ENCODE measurements around the gene JMJD6. TPM values are rescaled to one million over a fixed set of nuclear protein-coding genes. Genes with fewer than 3 reads are reported as not detected.

JMJD6 gene
- total and polyA plus RNA-seq, 9 of the 15 experiments (the other 6 are each of a cell fraction or from before 2014, with no cell fraction given): 2.5 to 52.3 (median 36.3) TPM

- TF ChIP-seq, protein P1, sequence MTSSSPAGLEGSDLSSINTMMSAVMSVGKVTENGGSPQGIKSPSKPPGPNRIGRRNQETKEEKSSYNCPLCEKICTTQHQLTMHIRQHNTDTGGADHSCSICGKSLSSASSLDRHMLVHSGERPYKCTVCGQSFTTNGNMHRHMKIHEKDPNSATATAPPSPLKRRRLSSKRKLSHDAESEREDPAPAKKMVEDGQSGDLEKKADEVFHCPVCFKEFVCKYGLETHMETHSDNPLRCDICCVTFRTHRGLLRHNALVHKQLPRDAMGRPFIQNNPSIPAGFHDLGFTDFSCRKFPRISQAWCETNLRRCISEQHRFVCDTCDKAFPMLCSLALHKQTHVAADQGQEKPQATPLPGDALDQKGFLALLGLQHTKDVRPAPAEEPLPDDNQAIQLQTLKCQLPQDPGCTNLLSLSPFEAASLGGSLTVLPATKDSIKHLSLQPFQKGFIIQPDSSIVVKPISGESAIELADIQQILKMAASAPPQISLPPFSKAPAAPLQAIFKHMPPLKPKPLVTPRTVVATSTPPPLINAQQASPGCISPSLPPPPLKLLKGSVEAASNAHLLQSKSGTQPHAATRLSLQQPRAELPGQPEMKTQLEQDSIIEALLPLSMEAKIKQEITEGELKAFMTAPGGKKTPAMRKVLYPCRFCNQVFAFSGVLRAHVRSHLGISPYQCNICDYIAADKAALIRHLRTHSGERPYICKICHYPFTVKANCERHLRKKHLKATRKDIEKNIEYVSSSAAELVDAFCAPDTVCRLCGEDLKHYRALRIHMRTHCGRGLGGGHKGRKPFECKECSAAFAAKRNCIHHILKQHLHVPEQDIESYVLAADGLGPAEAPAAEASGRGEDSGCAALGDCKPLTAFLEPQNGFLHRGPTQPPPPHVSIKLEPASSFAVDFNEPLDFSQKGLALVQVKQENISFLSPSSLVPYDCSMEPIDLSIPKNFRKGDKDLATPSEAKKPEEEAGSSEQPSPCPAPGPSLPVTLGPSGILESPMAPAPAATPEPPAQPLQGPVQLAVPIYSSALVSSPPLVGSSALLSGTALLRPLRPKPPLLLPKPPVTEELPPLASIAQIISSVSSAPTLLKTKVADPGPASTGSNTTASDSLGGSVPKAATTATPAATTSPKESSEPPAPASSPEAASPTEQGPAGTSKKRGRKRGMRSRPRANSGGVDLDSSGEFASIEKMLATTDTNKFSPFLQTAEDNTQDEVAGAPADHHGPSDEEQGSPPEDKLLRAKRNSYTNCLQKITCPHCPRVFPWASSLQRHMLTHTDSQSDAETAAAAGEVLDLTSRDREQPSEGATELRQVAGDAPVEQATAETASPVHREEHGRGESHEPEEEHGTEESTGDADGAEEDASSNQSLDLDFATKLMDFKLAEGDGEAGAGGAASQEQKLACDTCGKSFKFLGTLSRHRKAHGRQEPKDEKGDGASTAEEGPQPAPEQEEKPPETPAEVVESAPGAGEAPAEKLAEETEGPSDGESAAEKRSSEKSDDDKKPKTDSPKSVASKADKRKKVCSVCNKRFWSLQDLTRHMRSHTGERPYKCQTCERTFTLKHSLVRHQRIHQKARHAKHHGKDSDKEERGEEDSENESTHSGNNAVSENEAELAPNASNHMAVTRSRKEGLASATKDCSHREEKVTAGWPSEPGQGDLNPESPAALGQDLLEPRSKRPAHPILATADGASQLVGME (CRISPR knock-in tag; IDR thresholded peaks at IDR 0.05): 0 out of 2 replicates have a peak, but pooled peaks have one; percentile 8
- TF ChIP-seq ZKSCAN3 (CRISPR knock-in tag; IDR thresholded peaks at IDR 0.05): no peak
- TF ChIP-seq NBN (IDR thresholded peaks at IDR 0.05; ENCODE audit: low read depth): peak; percentile 10; the same call in 1 of the 2 replicates
- TF ChIP-seq NFATC3 (IDR thresholded peaks at IDR 0.05): no peak
- peak; percentile 83 for TF ChIP-seq SAP30 (IDR thresholded peaks at IDR 0.05; ENCODE audit: borderline replicate concordance, insufficient read depth, low read depth, low read length, poor library complexity, severe bottlenecking)
- TF ChIP-seq ZSCAN29 (IDR thresholded peaks at IDR 0.05): no peak
- no peak for TF ChIP-seq MAFF (IDR thresholded peaks at IDR 0.05; ENCODE audit: low read length)
- TF ChIP-seq SRF (CRISPR knock-in tag; IDR thresholded peaks at IDR 0.05): no peak
- TF ChIP-seq EP400 (IDR thresholded peaks at IDR 0.05): peak; percentile 66; the same call in 1 of the 2 replicates
- no peak for TF ChIP-seq SIRT6 (IDR thresholded peaks at IDR 0.05; ENCODE audit: low read depth, low read length)
- TF ChIP-seq PCBP2 (IDR thresholded peaks at IDR 0.05; ENCODE audit: low read depth, low read length, poor library complexity, severe bottlenecking): no peak
- TF ChIP-seq E2F1 (CRISPR knock-in tag; IDR thresholded peaks at IDR 0.05): 0 out of 2 replicates have a peak, but pooled peaks have one; percentile 10
- TF ChIP-seq TCF3 (CRISPR knock-in tag; IDR thresholded peaks at IDR 0.05): no peak
- TF ChIP-seq ZNF253 (CRISPR knock-in tag; conservative IDR thresholded peaks at IDR 0.05): no peak
- 0 out of 4 replicates have a peak, but pooled peaks of 1 of the 2 experiments have one; percentile 36 for TF ChIP-seq CSDE1 (IDR thresholded peaks at IDR 0.05)
- no peak for TF ChIP-seq CBX3 (IDR thresholded peaks at IDR 0.05; ENCODE audit: borderline replicate concordance in 1 of 2, low read length in 2 of 2)
- TF ChIP-seq HDAC1 (IDR thresholded peaks at IDR 0.05): peak in 1 of 2 experiments; percentile 78; a peak in 2 of 4 replicates
- TF ChIP-seq ZNF696 (CRISPR knock-in tag; conservative IDR thresholded peaks at IDR 0.05): no peak
- no peak for TF ChIP-seq NCOR1 (IDR thresholded peaks at IDR 0.05)
- TF ChIP-seq, protein P2, sequence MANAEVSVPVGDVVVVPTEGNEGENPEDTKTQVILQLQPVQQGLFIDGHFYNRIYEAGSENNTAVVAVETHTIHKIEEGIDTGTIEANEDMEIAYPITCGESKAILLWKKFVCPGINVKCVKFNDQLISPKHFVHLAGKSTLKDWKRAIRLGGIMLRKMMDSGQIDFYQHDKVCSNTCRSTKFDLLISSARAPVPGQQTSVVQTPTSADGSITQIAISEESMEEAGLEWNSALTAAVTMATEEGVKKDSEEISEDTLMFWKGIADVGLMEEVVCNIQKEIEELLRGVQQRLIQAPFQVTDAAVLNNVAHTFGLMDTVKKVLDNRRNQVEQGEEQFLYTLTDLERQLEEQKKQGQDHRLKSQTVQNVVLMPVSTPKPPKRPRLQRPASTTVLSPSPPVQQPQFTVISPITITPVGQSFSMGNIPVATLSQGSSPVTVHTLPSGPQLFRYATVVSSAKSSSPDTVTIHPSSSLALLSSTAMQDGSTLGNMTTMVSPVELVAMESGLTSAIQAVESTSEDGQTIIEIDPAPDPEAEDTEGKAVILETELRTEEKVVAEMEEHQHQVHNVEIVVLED (CRISPR knock-in tag; IDR thresholded peaks at IDR 0.05): peak; percentile 83
These were observed at the start of gene JMJD6 (continued) for GRCh38 chr17:76726231-76726775.
